H1 (cell line): ENCODE results near the gene GRM1. TPM values are rescaled to one million over a fixed set of nuclear protein-coding genes. Genes with fewer than 3 reads are reported as not detected.

Experiments used
- CTCF ChIA-PET: fragments of 300-600 bp; sonication (Branson Sonifier 250); formaldehyde crosslinking; loops from one replicate; lab custom pipeline; 2021; ENCODE audit not compliant: partially characterized antibody; lab: Charles Lee
- POLR2A ChIA-PET: fragments of 300-600 bp; sonication (Branson Sonifier 250); formaldehyde crosslinking; loops from one replicate; lab custom pipeline; 2021; ENCODE audit warnings: inconsistent platforms; ENCODE audit not compliant: partially characterized antibody; lab: Charles Lee
- DNase-seq, 2 experiments: peaks; one replicate each; pipeline versions ENCODE4 v3.0.0 to v3.0.0-alpha.2; 2010 to 2022; ENCODE audit warnings: low spot score in 2 of 2, low read depth in 1 of 2, mixed read lengths in 1 of 2
- FAIRE-seq: peaks from 2 replicates; lab custom pipeline; 2011; peaks lifted over from hg19 to GRCh38; lab: Jason Lieb, UNC
- H2AFZ ChIP-seq: 2 replicates; pipeline ENCODE4 v1.8.1; 2012; ENCODE audit warnings: low read length, inconsistent platforms
- H2AK5ac ChIP-seq: 2 replicates; pipeline ENCODE4 v1.6.1; 2013; ENCODE audit warnings: low read depth, low read length
- H2BK120ac ChIP-seq: replicated peaks from 2 replicates; pipeline ENCODE3; 2013; ENCODE audit warnings: low read depth, low read length, inconsistent platforms
- H2BK12ac ChIP-seq: 2 replicates; pipeline ENCODE4 v1.6.1; 2013; ENCODE audit warnings: low read depth, low read length
- H2BK15ac ChIP-seq: 2 replicates; pipeline ENCODE4 v1.6.1; 2013; ENCODE audit warnings: low read length
- H2BK20ac ChIP-seq: 2 replicates; pipeline ENCODE4 v1.6.1; 2013; ENCODE audit warnings: low read length
- H2BK5ac ChIP-seq: 2 replicates; pipeline ENCODE4 v1.6.1; 2013; ENCODE audit warnings: low read depth, low read length
- H3K14ac ChIP-seq: 2 replicates; pipeline ENCODE4 v1.6.1; 2013; ENCODE audit warnings: inconsistent platforms; ENCODE audit not compliant: insufficient read length
- H3K18ac ChIP-seq: 2 replicates; pipeline ENCODE4 v1.6.1; 2013; ENCODE audit warnings: low read length; ENCODE audit errors: extremely low read depth
- H3K23ac ChIP-seq: 2 replicates; pipeline ENCODE4 v1.6.1; 2013; ENCODE audit warnings: inconsistent platforms; ENCODE audit not compliant: insufficient read length
- H3K23me2 ChIP-seq: 2 replicates; pipeline ENCODE4 v1.6.1; 2013; ENCODE audit warnings: low read depth, low read length
- H3K27ac ChIP-seq: 2 replicates; pipeline ENCODE4 v1.6.1; 2011; ENCODE audit warnings: low read depth, low read length, inconsistent platforms
- H3K27me3 ChIP-seq, 4 experiments: replicated peaks in 1 of 4; 1 replicate in 1 of 4; 2 replicates in 3 of 4; pipeline versions ENCODE4 v1.6.1 to v1.8.1; 2011 to 2013; ENCODE audit warnings: low read length in 3 of 4, mild to moderate bottlenecking in 3 of 4, inconsistent platforms in 2 of 4, mixed read lengths in 2 of 4, moderate library complexity in 1 of 4; ENCODE audit not compliant: control insufficient read depth in 3 of 4, insufficient read depth in 3 of 4; ENCODE audit errors: extremely low read depth in 1 of 4
- H3K36me3 ChIP-seq, 4 experiments: 2 replicates each; pipeline versions ENCODE4 v1.6.1 to v1.8.1; 2011 to 2013; ENCODE audit warnings: mild to moderate bottlenecking in 4 of 4, low read length in 3 of 4, moderate library complexity in 2 of 4, control low read depth in 1 of 4, inconsistent platforms in 1 of 4; ENCODE audit not compliant: insufficient read depth in 4 of 4, control insufficient read depth in 2 of 4
- H3K4ac ChIP-seq: replicated peaks from 2 replicates; pipeline ENCODE3; 2013; ENCODE audit warnings: low read length, low read depth, mixed read lengths, inconsistent platforms; ENCODE audit not compliant: insufficient read length
- H3K4me1 ChIP-seq, 4 experiments: replicated peaks in 1 of 4; 1 replicate in 1 of 4; 2 replicates in 3 of 4; pipeline versions ENCODE4 v1.6.1 to v1.8.1; 2011 to 2013; ENCODE audit warnings: low read length in 3 of 4, inconsistent platforms in 2 of 4, mixed read lengths in 1 of 4; ENCODE audit not compliant: insufficient read depth in 4 of 4, control insufficient read depth in 3 of 4
- H3K4me2 ChIP-seq, 2 experiments: 2 replicates each; pipeline versions ENCODE4 v1.6.1 to v1.8.1; 2011 to 2013; ENCODE audit warnings: low read depth in 2 of 2, low read length in 2 of 2, control low read depth in 1 of 2, inconsistent platforms in 1 of 2, mild to moderate bottlenecking in 1 of 2; ENCODE audit not compliant: insufficient read depth in 1 of 2
- H3K4me3 ChIP-seq, 4 experiments: fragments of 200-600, 300-600 bp in 1 of 4; sonication (generic), shearing (Covaris generic), sonication (Bioruptor Twin) in 1 of 4; 2 replicates each; pipeline versions ENCODE4 v1.5.1 to v1.8.1; 2011 to 2016; ENCODE audit warnings: low read length in 4 of 4, low read depth in 3 of 4, control low read depth in 2 of 4, inconsistent platforms in 2 of 4, mild to moderate bottlenecking in 2 of 4, mixed read lengths in 1 of 4, moderate library complexity in 1 of 4; ENCODE audit not compliant: insufficient read depth in 2 of 4; ENCODE audit errors: extremely low read depth in 1 of 4
- H3K56ac ChIP-seq: replicated peaks from 2 replicates; pipeline ENCODE3; 2013; ENCODE audit warnings: low read depth, mild to moderate bottlenecking, mixed read lengths, low read length, inconsistent platforms; ENCODE audit not compliant: insufficient read length
- H3K79me1 ChIP-seq: 2 replicates; pipeline ENCODE4 v1.6.1; 2013; ENCODE audit warnings: low read depth, low read length, control low read depth
- H3K79me2 ChIP-seq, 2 experiments: 2 replicates each; pipeline versions ENCODE4 v1.6.1 to v1.8.1; 2012 to 2013; ENCODE audit warnings: low read length in 2 of 2, mild to moderate bottlenecking in 2 of 2, inconsistent platforms in 1 of 2; ENCODE audit not compliant: insufficient read depth in 2 of 2, control insufficient read depth in 1 of 2
- H3K9ac ChIP-seq, 4 experiments: replicated peaks in 1 of 4; 1 replicate in 1 of 4; 2 replicates in 3 of 4; pipeline versions ENCODE4 v1.6.1 to v1.8.1; 2011 to 2013; ENCODE audit warnings: low read depth in 3 of 4, low read length in 3 of 4, control low read depth in 2 of 4, mild to moderate bottlenecking in 2 of 4, moderate library complexity in 2 of 4, inconsistent platforms in 1 of 4; ENCODE audit errors: extremely low read depth in 1 of 4
- H3K9me3 ChIP-seq, 2 experiments: 2 replicates each; pipeline versions ENCODE4 v1.6.1 to v1.8.1; 2012 to 2013; ENCODE audit warnings: mild to moderate bottlenecking in 2 of 2, moderate library complexity in 2 of 2, control low read depth in 1 of 2, inconsistent platforms in 1 of 2, low read depth in 1 of 2, low read length in 1 of 2, mixed read lengths in 1 of 2; ENCODE audit not compliant: insufficient read depth in 2 of 2
- H4K20me1 ChIP-seq, 2 experiments: replicated peaks in 1 of 2; 2 replicates each; pipeline versions ENCODE3 to v1.8.1; 2011 to 2013; ENCODE audit warnings: inconsistent platforms in 2 of 2, low read length in 2 of 2, mild to moderate bottlenecking in 1 of 2; ENCODE audit not compliant: insufficient read depth in 2 of 2, control insufficient read depth in 1 of 2
- H4K5ac ChIP-seq: 2 replicates; pipeline ENCODE4 v1.6.1; 2013; ENCODE audit warnings: low read length, low read depth, mixed read lengths, inconsistent platforms; ENCODE audit not compliant: insufficient read length
- H4K8ac ChIP-seq: 2 replicates; pipeline ENCODE4 v1.8.0; 2013; ENCODE audit warnings: mild to moderate bottlenecking, moderate library complexity, low read length, inconsistent platforms; ENCODE audit not compliant: insufficient read depth; ENCODE audit errors: extremely low read depth
- H4K91ac ChIP-seq: replicated peaks from 2 replicates; pipeline ENCODE3; 2013; ENCODE audit warnings: low read length, mixed read lengths, inconsistent platforms; ENCODE audit not compliant: insufficient read length
- ZNF274 ChIP-seq: IDR thresholded peaks from 2 replicates; pipeline ENCODE4 v1.7.0; 2012; ENCODE audit warnings: low read length, borderline replicate concordance; ENCODE audit errors: extremely low read depth
- WGBS, 2 experiments: shearing (Covaris generic) in 1 of 2; methylation state at CpG; one replicate each; pipeline versions ENCODE4 v1.1.6 to v1.1.7; 2013 to 2015; ENCODE audit warnings: low lambda C conversion rate in 2 of 2, mixed read lengths in 2 of 2, inconsistent platforms in 1 of 2, low coverage in 1 of 2, missing lambda C conversion rate in 1 of 2; ENCODE audit not compliant: insufficient replicate concordance in 2 of 2, insufficient coverage in 1 of 2, insufficient read length in 1 of 2; ENCODE audit errors: extremely low coverage in 1 of 2, missing lambda C conversion rate in 1 of 2; 5-methylcytosine and 5-hydroxymethylcytosine counted together
- polyA plus RNA-seq, 7 experiments: library from polyadenylated mRNA; depleted of rRNA in 3 of 7; stranded (reverse) in 5 of 7; unstranded in 2 of 7; fragments of >200 nt in 5 of 7; fragments of 200-250 nt in 2 of 7; gene quantifications; 1 replicate in 5 of 7; 2 replicates in 1 of 7; 4 replicates in 1 of 7; pipeline versions ENCODE4 v1.2.1 to v1.2.3, GENCODE V29; 2011 to 2013; ENCODE audit warnings: missing spikeins in 2 of 7, mixed read lengths in 2 of 7
- total RNA-seq: library from RNA; stranded (reverse); fragmentation: NEBNext Ultra II Directional; extraction: Animal tissue kit (Norgen Biotek cat#: 25700); gene quantifications from 2 replicates; pipeline ENCODE4 v1.2.1, GENCODE V29; 2021

Gene GRM1
- total and polyA plus RNA-seq, 2 of the 8 experiments (the other 6 are each of a cell fraction or from before 2014, with no cell fraction given): 0.15 to 1.3 TPM

DNA sequence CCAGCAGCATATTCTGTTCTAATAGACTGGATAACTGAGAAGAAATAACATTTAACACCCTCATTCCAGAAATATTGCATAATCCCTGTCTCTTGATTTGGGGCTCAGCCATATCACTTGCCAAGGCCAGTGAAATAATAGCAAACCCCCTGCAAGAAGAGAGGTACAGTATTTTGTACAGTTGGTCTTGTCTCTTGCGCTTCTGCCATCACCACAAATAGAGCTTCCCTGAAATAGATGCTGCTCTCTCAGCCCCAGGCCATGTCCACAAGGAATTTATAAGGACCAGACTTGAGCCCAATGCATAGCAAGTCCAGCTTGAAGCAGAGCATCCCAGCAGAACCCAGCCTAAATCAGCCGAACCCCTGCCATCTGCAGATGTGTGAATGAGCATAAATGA lies 254.0 kb downstream of the GRM1 start:
- H2BK20ac ChIP-seq: no peak overlapping the region
- H3K9me3 ChIP-seq: no peaks in the 10 kb centered on the region
- no peak for DNase-seq
- no peak overlapping the region for H3K4ac ChIP-seq
- no peaks in the 10 kb centered on the region for H3K27me3 ChIP-seq
- no peak overlapping the region for H2BK12ac ChIP-seq
- H3K36me3 ChIP-seq: no peaks in the 10 kb centered on the region
- H3K4me3 ChIP-seq: no peak overlapping the region
- H2AFZ ChIP-seq: no peak overlapping the region
- H3K18ac ChIP-seq: no peak overlapping the region
- H3K4me1 ChIP-seq: no peaks in the 10 kb centered on the region
- TF ChIP-seq ZNF274: no peak
- no peak overlapping the region for H4K5ac ChIP-seq
- H2AK5ac ChIP-seq: no peak overlapping the region
- no peak overlapping the region for H3K27ac ChIP-seq
- no peak overlapping the region for H2BK15ac ChIP-seq
- no peak overlapping the region for H2BK5ac ChIP-seq
- 90% methylated on average over 2 of the region's 2 CpGs; no CpG with 5 or more reads in 1 of the 2 experiments for WGBS, 2 experiments
- no peak overlapping the region for H3K56ac ChIP-seq
- H3K79me1 ChIP-seq: no peaks in the 10 kb centered on the region
- no peak overlapping the region for H3K4me2 ChIP-seq
- ChIA-PET CTCF (no interaction called here), POLR2A (no interaction called here)
- no peaks in the 10 kb centered on the region for H3K23me2 ChIP-seq
- no peak for FAIRE-seq
- no peak overlapping the region for H3K9ac ChIP-seq
- H3K23ac ChIP-seq: no peak overlapping the region
- no peaks in the 10 kb centered on the region for H4K20me1 ChIP-seq
- H4K91ac ChIP-seq: no peak overlapping the region
- H3K14ac ChIP-seq: no peak overlapping the region
- H2BK120ac ChIP-seq: no peak overlapping the region
- H3K79me2 ChIP-seq: no peaks in the 10 kb centered on the region
- no peak overlapping the region for H4K8ac ChIP-seq
